Suppressor macrophage treated with lipopolysaccharide for 4 hours (primary cell): Measurements from ENCODE around the gene KLK2.

Experiments
- DNase-seq: peaks from one replicate; pipeline ENCODE4 v3.0.0-alpha.2; 2020

Gene KLK2

DNA sequence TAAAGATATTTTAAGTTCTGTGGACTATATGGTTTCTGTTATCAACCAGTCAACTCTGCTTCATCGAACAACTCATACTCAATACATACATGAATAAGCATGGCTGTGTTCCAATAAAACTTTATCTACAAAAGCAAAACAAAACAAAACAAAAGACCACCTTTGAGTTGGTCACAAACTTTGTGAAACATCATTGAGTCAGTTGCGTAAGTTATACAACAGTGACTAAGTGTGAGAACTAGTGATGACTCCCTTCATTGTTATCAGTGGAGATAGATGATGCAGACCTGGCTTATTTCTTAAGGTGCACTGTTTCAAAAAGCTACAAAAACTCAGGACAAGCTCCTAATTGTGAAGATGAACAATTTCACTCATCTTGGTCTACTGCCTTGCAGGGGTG lies 52.5 kb downstream of the KLK2 start:
- DNase-seq: no peak

DNA sequence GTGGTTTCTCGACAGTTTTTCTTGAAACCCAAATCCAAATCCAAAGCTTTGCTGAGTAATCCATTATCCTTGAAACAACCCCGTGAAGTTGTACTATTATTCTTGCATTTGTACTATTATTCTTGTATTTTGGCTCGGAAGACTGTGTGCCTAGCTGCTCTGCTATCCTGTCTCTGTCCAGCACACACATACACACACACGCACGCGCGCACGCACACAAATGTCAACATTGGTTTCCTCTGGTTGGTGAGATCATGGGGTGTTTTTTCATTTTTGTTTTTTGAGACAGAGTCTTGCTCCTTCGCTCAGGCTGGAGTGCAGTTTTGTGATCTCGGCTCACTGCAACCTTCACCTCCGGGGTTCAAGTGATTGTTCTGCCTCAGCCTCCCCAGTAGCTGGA lies 52.9 kb downstream of the KLK2 start:
- DNase-seq: no peak

DNA sequence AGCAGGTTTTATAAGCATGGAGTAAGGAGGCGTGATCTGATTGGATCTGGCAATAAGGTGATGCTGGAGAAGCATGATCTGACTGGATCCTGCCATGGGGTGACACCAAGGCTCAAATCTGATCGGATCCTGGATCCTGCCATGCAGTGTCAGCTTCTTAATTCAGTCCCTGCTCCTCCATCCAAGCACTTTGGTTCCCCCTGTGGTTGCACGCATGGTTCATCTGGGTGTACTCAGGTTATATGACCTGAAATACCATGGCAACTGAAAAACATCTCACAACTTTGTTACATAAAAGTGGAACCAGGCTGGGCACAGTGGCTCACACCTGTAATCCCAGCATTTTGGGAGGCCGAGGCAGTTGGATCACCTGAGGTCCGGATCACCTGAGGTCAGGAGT lies 55.6 kb downstream of the KLK2 start:
- DNase-seq: no peak
